K562 (cell line): Measurements from ENCODE around the gene SRCIN1. TPM values are rescaled to one million over a fixed set of nuclear protein-coding genes. Genes with fewer than 3 reads are reported as not detected.

ENCODE experiments used
- CREB1 ChIP-seq, 2 experiments: sonication (generic) in 1 of 2; formaldehyde crosslinking in 1 of 2; IDR thresholded peaks; 2 replicates each; pipeline versions ENCODE4 v1.6.1 to v1.8.0; 2012 to 2022; ENCODE audit warnings: inconsistent platforms in 1 of 2, mild to moderate bottlenecking in 1 of 2, missing genetic modification reagents in 1 of 2, moderate library complexity in 1 of 2
- CTBP1 ChIP-seq: fragments of 450-650 bp; IDR thresholded peaks from 2 replicates; pipeline ENCODE4 v1.6.1; 2016; ENCODE audit warnings: borderline replicate concordance
- HOXB6 ChIP-seq: fragments of 250-450 bp; sonication (Bioruptor Pico); IDR thresholded peaks from 2 replicates; pipeline ENCODE4 v1.5.1; 2022; ENCODE audit warnings: mild to moderate bottlenecking, borderline replicate concordance
- KHSRP ChIP-seq: fragments of 450-650 bp; IDR thresholded peaks from 2 replicates; pipeline ENCODE4 v1.6.1; 2017
- KLF16 ChIP-seq: IDR thresholded peaks from 2 replicates; pipeline ENCODE4 v1.6.1; 2016; ENCODE audit warnings: antibody characterized with exemption
- NELFE ChIP-seq: IDR thresholded peaks from 2 replicates; pipeline ENCODE4 v1.6.1; 2011; ENCODE audit warnings: mild to moderate bottlenecking; ENCODE audit not compliant: insufficient read depth, insufficient read length
- NFATC3 ChIP-seq: fragments of 450-650 bp; IDR thresholded peaks from 2 replicates; pipeline ENCODE4 v1.6.1; 2017; ENCODE audit warnings: mild to moderate bottlenecking
- NKRF ChIP-seq: fragments of 450-650 bp; IDR thresholded peaks from 2 replicates; pipeline ENCODE4 v1.6.1; 2016; ENCODE audit warnings: borderline replicate concordance
- PRMT5 ChIP-seq: sonication (generic); formaldehyde crosslinking; IDR thresholded peaks from 2 replicates; pipeline ENCODE4 v1.5.0; 2020; ENCODE audit warnings: missing genetic modification reagents
- RCOR1 ChIP-seq, 2 experiments: IDR thresholded peaks; 2 replicates each; pipeline ENCODE4 v1.6.1; 2012; ENCODE audit warnings: low read depth in 2 of 2, low read length in 2 of 2, borderline replicate concordance in 1 of 2, improper control_type of control experiment in 1 of 2
- REST ChIP-seq, 2 experiments: fragments of 450-650 bp; formaldehyde crosslinking in 1 of 2; IDR thresholded peaks; 2 replicates each; pipeline versions ENCODE4 v1.4.0 to v1.6.1; 2014 to 2020; ENCODE audit warnings: mild to moderate bottlenecking in 2 of 2, borderline replicate concordance in 1 of 2, low read depth in 1 of 2
- VEZF1 ChIP-seq: fragments of 200-800 bp; sonication (Bioruptor generic); IDR thresholded peaks from 2 replicates; pipeline ENCODE4 v1.6.1; 2017; ENCODE audit warnings: missing genetic modification characterization, missing compliant biosample characterization
- ZNF444 ChIP-seq: fragments of 250-450 bp; sonication (Bioruptor Pico); IDR thresholded peaks from 2 replicates; pipeline ENCODE4 v1.4.0; 2020; ENCODE audit warnings: mild to moderate bottlenecking, moderate library complexity
- polyA plus RNA-seq, 8 experiments: library from polyadenylated mRNA; depleted of rRNA in 4 of 8; stranded (reverse) in 5 of 8; unstranded in 3 of 8; fragments of >200 nt; fragmentation: Nextera tagmentation in 2 of 8; fragmentation: Illumina TruSeq in 1 of 8; extraction: Ambion mirVana in 2 of 8; extraction: Trizol in 1 of 8; gene quantifications; 2 replicates each; pipeline versions ENCODE4 v1.2.1 to v1.2.3, GENCODE V29; 2011 to 2014; ENCODE audit warnings: inconsistent platforms in 1 of 8, missing spikeins in 1 of 8
- total RNA-seq, 7 experiments: library from RNA; depleted of rRNA in 6 of 7; stranded (reverse); fragments of >200 nt in 6 of 7; fragmentation: Illumina TruSeq in 2 of 7; extraction: Trizol in 2 of 7; gene quantifications; 2 replicates each; pipeline versions ENCODE4 v1.2.1 to v1.2.3, GENCODE V29; 2011 to 2021; ENCODE audit warnings: low replicate concordance in 1 of 7
- TF ChIP-seq, protein P1 (sequence below): fragments of 250-450 bp; sonication (Bioruptor Pico); IDR thresholded peaks from 2 replicates; pipeline ENCODE4 v1.5.1; 2021; ENCODE audit warnings: mild to moderate bottlenecking

The SRCIN1 gene
- total and polyA plus RNA-seq, 9 of the 15 experiments (the other 6 are each of a cell fraction or from before 2014, with no cell fraction given): 0.09 to 0.33 (median 0.13) TPM; not detected in 6

GRCh38 chr17:38584350-38584925, 21.3 kb downstream of the SRCIN1 start (continued):
- TF ChIP-seq CREB1 (IDR thresholded peaks at IDR 0.05) (no peak; the same call in 1 of the 2 replicates), CREB1 (CRISPR knock-in tag; IDR thresholded peaks at IDR 0.05) (peak; percentile 65; the same call in 1 of the 2 replicates), PRMT5 (CRISPR knock-in tag) (no peak), KHSRP (no peak), KLF16 (peak; percentile 73), NKRF (no peak), NELFE (no peak), REST (IDR thresholded peaks at IDR 0.05; ENCODE audit: borderline replicate concordance) (peak; percentile 73; the same call in 1 of the 2 replicates), REST (CRISPR knock-in tag; IDR thresholded peaks at IDR 0.05; ENCODE audit: low read depth) (no peak), CTBP1 (no peak), ZNF444 (CRISPR knock-in tag) (no peak), HOXB6 (CRISPR knock-in tag) (no peak), RCOR1 (IDR thresholded peaks at IDR 0.05; ENCODE audit: borderline replicate concordance in 1 of 2, low read depth in 2 of 2, low read length in 2 of 2) (peak in 1 of 2 experiments; percentile 20; a peak in 1 of 4 replicates), VEZF1 (CRISPR knock-in tag) (peak; percentile 51), NFATC3 (no peak)
- TF ChIP-seq, protein P1, sequence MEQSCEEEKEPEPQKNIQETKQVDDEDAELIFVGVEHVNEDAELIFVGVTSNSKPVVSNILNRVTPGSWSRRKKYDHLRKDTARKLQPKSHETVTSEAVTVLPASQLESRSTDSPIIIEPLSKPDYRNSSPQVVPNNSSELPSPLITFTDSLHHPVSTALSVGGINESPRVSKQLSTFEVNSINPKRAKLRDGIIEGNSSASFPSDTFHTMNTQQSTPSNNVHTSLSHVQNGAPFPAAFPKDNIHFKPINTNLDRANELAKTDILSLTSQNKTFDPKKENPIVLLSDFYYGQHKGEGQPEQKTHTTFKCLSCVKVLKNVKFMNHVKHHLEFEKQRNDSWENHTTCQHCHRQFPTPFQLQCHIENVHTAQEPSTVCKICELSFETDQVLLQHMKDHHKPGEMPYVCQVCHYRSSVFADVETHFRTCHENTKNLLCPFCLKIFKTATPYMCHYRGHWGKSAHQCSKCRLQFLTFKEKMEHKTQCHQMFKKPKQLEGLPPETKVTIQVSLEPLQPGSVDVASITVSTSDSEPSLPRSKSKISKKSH: no peak
